IMR-90 (cell line): ENCODE results near the gene GPR176.

Source experiments
- BHLHE40 ChIP-seq: fragments of 150-350 bp; IDR thresholded peaks from 2 replicates; pipeline ENCODE4 v1.6.1; 2016; ENCODE audit warnings: mild to moderate bottlenecking, low read depth, low read length
- CTCF ChIP-seq: conservative IDR thresholded peaks from 2 replicates; pipeline ENCODE4 v1.5.1; 2012; ENCODE audit warnings: mild to moderate bottlenecking, low read depth, low read length, improper control_type of control experiment
- ELK1 ChIP-seq: fragments of 150-350 bp; IDR thresholded peaks from 2 replicates; pipeline ENCODE4 v1.6.1; 2016; ENCODE audit warnings: low read depth, mild to moderate bottlenecking, low read length, moderate library complexity, borderline replicate concordance
- FOS ChIP-seq: fragments of 150-350 bp; IDR thresholded peaks from 2 replicates; pipeline ENCODE4 v1.6.1; 2016; ENCODE audit warnings: low read depth, low read length
- MAZ ChIP-seq: IDR thresholded peaks from 2 replicates; pipeline ENCODE4 v1.6.1; 2012; ENCODE audit warnings: low read depth, mild to moderate bottlenecking, low read length, improper control_type of control experiment, moderate library complexity, borderline replicate concordance
- MXI1 ChIP-seq: IDR thresholded peaks from 2 replicates; pipeline ENCODE4 v1.6.1; 2012; ENCODE audit warnings: low read depth, mild to moderate bottlenecking, low read length, moderate library complexity, borderline replicate concordance
- POLR2A ChIP-seq: IDR thresholded peaks from 2 replicates; pipeline ENCODE4 v1.6.1; 2012; ENCODE audit warnings: mild to moderate bottlenecking, low read depth, low read length
- RFX5 ChIP-seq: IDR thresholded peaks from 2 replicates; pipeline ENCODE4 v1.8.0; 2012; ENCODE audit warnings: low read depth, mild to moderate bottlenecking, low read length, moderate library complexity
- SMC3 ChIP-seq: fragments of 150-350 bp; IDR thresholded peaks from 2 replicates; pipeline ENCODE4 v1.6.1; 2016; ENCODE audit warnings: low read depth, mild to moderate bottlenecking, antibody characterized with exemption, low read length, moderate library complexity
- TF ChIP-seq, protein P1 (sequence below): fragments of 150-350 bp; IDR thresholded peaks from 2 replicates; pipeline ENCODE4 v1.6.1; 2017; ENCODE audit warnings: mild to moderate bottlenecking, antibody characterized with exemption, low read length, low read depth

DNA sequence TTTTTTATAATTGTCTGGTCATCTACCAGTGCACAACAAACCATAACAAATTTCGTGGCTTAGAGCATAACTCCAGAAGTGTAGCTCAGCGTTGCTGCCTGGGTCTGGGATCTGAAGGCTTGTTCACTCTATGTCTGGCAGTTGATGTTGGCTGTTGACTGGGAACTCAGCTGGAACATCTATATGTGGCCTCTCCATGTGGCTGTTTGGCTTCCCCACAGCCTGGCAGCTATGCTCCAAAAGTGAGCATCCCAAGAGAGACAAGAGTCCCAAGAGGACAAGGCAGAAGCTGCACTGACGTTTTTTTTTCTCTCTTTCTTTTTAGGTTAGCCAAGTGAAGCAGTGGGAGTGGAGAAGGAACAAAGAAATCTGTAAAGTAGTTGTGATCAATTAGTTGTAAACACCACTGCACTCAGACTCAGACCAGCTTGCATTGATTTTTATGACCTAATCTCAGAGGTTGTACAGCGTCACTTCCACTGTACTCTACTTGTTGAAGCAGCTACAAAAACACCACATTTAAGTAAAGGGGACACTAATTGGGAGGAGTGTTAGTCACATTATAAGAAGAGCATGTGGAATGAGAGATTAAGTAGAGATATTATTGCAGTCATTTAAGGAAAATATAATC is 2.5 kb upstream of the GPR176 start:
- TF ChIP-seq MAZ (no peak), CTCF (no peak), POLR2A (no peak), BHLHE40 (no peak), ELK1 (no peak), MXI1 (no peak), RFX5 (no peak), SMC3 (no peak), FOS (no peak)
- TF ChIP-seq, protein P1, sequence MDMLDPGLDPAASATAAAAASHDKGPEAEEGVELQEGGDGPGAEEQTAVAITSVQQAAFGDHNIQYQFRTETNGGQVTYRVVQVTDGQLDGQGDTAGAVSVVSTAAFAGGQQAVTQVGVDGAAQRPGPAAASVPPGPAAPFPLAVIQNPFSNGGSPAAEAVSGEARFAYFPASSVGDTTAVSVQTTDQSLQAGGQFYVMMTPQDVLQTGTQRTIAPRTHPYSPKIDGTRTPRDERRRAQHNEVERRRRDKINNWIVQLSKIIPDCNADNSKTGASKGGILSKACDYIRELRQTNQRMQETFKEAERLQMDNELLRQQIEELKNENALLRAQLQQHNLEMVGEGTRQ: no peak
